ENCODE results near the gene FEM1A. TPM values are rescaled to one million over a fixed set of nuclear protein-coding genes. Genes with fewer than 3 reads are reported as not detected.
"Not testable (repeated sequence)": the region's sequence is repeated elsewhere in the genome, so short reads cannot be mapped to it uniquely, and the experiment has no call there.

FEM1A gene
- total RNA-seq, result 20.2 TPM

GRCh38 chr19:4791183-4792018 is at the start of gene FEM1A:
FEM1A (plus strand) TSS chr19:4791734; CDS start chr19:4791855, 121 bp downstream.
- peak within 1 kb of the TSS; percentile 86 to 89 for H3K27ac ChIP-seq
- peaks cover 22 to 24% of the 10 kb centered on the region in 2 donors for H3K36me3 ChIP-seq
- peaks cover 12 to 19% of the 10 kb centered on the region in 2 donors for H3K4me1 ChIP-seq
- H3K9me3 ChIP-seq, result no peaks in the 10 kb centered on the region
- TF ChIP-seq, protein P1, sequence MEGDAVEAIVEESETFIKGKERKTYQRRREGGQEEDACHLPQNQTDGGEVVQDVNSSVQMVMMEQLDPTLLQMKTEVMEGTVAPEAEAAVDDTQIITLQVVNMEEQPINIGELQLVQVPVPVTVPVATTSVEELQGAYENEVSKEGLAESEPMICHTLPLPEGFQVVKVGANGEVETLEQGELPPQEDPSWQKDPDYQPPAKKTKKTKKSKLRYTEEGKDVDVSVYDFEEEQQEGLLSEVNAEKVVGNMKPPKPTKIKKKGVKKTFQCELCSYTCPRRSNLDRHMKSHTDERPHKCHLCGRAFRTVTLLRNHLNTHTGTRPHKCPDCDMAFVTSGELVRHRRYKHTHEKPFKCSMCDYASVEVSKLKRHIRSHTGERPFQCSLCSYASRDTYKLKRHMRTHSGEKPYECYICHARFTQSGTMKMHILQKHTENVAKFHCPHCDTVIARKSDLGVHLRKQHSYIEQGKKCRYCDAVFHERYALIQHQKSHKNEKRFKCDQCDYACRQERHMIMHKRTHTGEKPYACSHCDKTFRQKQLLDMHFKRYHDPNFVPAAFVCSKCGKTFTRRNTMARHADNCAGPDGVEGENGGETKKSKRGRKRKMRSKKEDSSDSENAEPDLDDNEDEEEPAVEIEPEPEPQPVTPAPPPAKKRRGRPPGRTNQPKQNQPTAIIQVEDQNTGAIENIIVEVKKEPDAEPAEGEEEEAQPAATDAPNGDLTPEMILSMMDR (IDR thresholded peaks at IDR 0.05), result peak; percentile 96 to 98 (median 98)
- no peaks in the 10 kb centered on the region for H3K27me3 ChIP-seq
- peak; percentile 100 for DNase-seq (ENCODE audit: low spot score in 2 of 2)
- peak within 1 kb of the TSS; percentile 72 to 86 for H3K4me3 ChIP-seq
- intact Hi-C loops (cut with DNase I), result loop anchor here (1.0 to 5.0 kb wide), 5 partner anchors 59 to 233 kb away; partner anchors contain the start of genes MYDGF and SEMA6B

GRCh38 chr19:4742723-4743646 is 48.5 kb upstream of the FEM1A start:
- Histone ChIP-seq H3K4me1 (peaks cover 0 to 3% of the 10 kb centered on the region in 2 donors), H3K36me3 (no peaks in the 10 kb centered on the region), H3K27me3 (no peaks in the 10 kb centered on the region), H3K4me3 (no peak overlapping the region), H3K9me3 (no peaks in the 10 kb centered on the region), H3K27ac (no peak overlapping the region)
- DNase-seq (ENCODE audit: low spot score in 2 of 2), result no peak
- TF ChIP-seq, protein P1 (IDR thresholded peaks at IDR 0.05), result no peak
- intact Hi-C loops (cut with DNase I), result no loop called here

DNA sequence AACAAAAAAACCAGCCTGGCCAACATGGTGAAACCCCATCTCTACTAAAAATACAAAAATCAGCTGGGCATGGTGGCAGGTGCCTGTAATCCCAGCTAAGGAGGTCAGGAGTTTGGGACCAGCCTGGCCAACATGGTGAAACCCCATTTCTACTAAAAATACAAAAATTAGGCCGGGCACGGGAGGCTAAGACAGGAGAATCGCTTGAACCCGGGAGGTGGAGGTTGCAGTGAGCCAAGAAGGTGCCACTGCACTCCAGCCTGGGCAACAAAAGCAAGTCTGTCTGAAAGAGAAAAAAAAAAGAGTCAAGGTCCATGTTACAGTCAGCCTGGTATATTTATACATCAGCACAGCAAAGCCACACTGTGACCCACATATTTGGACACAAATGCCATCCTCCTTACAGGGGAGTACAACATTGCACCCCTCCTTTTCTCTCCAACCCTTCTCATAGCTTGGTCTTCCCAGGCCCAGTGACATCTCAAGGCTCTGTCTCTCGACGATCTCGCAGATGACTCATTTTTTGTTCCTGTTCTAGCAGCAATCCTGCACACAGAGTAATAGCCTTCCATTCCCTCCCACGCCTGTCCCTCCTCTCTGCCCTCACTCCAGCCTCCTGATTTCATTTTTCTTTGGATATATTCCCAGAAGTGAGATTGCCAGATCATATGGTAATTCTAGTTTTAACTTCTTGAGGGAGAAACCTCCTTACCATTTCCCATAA is 46.9 kb upstream of the FEM1A start:
- Histone ChIP-seq H3K4me3 (no peak overlapping the region), H3K9me3 (no peaks in the 10 kb centered on the region), H3K27me3 (no peaks in the 10 kb centered on the region), H3K4me1 (peaks cover 0 to 3% of the 10 kb centered on the region in 2 donors), H3K36me3 (no peaks in the 10 kb centered on the region), H3K27ac (peak overlapping the region; percentile 45 to 67)
- TF ChIP-seq, protein P1 (IDR thresholded peaks at IDR 0.05), result no peak
- intact Hi-C loops (cut with DNase I), result no loop called here
- no peak for DNase-seq (ENCODE audit: low spot score in 2 of 2)

DNA sequence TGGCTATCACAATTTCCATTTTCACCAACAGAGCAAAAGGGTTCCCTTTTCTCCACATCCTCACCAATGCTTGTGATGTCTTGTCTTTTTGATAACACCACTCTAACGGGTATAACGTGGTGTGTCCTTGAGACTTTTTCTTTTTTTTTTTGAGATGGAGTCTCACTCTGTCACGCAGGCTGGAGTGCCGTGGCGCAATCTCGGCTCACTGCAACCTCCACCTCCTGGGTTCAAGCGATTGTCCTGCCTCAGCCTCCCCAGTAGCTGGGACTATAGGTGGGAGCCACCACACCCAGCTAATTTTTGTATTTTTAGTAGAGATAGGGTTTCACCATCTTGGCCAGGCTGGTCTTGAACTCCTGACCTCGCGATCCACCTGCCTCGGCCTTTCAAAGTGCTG is 46.4 kb upstream of the FEM1A start:
- H3K4me3 ChIP-seq; H3K4me1 ChIP-seq; H3K36me3 ChIP-seq; H3K27me3 ChIP-seq; DNase-seq (ENCODE audit: low spot score in 2 of 2); H3K9me3 ChIP-seq; intact Hi-C loops (cut with DNase I): not testable (repeated sequence)
- peak overlapping the region in 1 of 2 donors; percentile 67 for H3K27ac ChIP-seq

DNA sequence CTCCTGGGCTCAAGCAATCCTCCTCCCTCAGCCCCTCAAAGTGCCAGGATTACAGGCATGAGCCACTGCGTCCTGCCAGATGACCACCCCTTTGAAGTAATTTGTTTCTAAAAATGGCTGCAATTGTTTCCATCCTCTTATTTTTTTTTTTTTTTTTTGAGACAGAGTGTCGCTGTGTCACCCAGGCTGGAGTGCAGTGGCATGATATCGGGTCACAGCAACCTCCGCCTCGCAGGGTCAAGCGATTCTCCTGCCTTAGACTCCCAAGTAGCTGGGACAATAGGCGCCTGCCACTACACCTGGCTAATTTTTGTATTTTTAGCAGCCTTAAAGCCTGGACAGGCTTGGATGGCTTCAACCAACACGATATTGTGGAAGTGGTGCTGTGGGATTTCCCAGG is 45.5 kb upstream of the FEM1A start:
- H3K27me3 ChIP-seq, result no peaks in the 10 kb centered on the region
- H3K4me1 ChIP-seq, result peaks cover 0 to 3% of the 10 kb centered on the region in 2 donors
- H3K9me3 ChIP-seq, result no peaks in the 10 kb centered on the region
- H3K4me3 ChIP-seq, result no peak overlapping the region
- H3K27ac ChIP-seq, result no peak overlapping the region
- TF ChIP-seq, protein P1 (IDR thresholded peaks at IDR 0.05), result no peak
- DNase-seq (ENCODE audit: low spot score in 2 of 2), result no peak
- H3K36me3 ChIP-seq, result no peaks in the 10 kb centered on the region
- intact Hi-C loops (cut with DNase I), result no loop called here

All from ascending aorta (tissue), 2 donors.